HepG2 (cell line): Measurements from ENCODE around the gene GLRA3.

Experiments
- KDM5A ChIP-seq: fragments of 200-600 bp; sonication (generic); IDR thresholded peaks from 2 replicates; pipeline ENCODE4 v1.7.0; 2018; ENCODE audit warnings: antibody characterized with exemption, mild to moderate bottlenecking, low read length, borderline replicate concordance
- NCOA1 ChIP-seq: sonication (generic); formaldehyde crosslinking; IDR thresholded peaks from 2 replicates; pipeline ENCODE4 v1.9.0; 2021; ENCODE audit warnings: missing genetic modification reagents
- POLR2AphosphoS5 ChIP-seq: IDR thresholded peaks from 2 replicates; pipeline ENCODE4 v1.6.1; 2012; ENCODE audit warnings: low read depth, low read length
- STAG1 ChIP-seq: sonication (generic); formaldehyde crosslinking; IDR thresholded peaks from 2 replicates; pipeline ENCODE4 v1.4.0; 2020; ENCODE audit warnings: missing genetic modification reagents
- ZSCAN25 ChIP-seq: sonication (generic); formaldehyde crosslinking; IDR thresholded peaks from 2 replicates; pipeline ENCODE4 v1.8.0; 2022; ENCODE audit warnings: mild to moderate bottlenecking, missing genetic modification reagents
- TF ChIP-seq, protein P1 (sequence below): sonication (generic); formaldehyde crosslinking; IDR thresholded peaks from 2 replicates; pipeline ENCODE4 v1.5.0; 2020; ENCODE audit warnings: mild to moderate bottlenecking, missing genetic modification reagents, moderate library complexity
- TF ChIP-seq, protein P2 (sequence below): sonication (generic); formaldehyde crosslinking; IDR thresholded peaks from 2 replicates; pipeline ENCODE4 v1.4.0; 2020; ENCODE audit warnings: mild to moderate bottlenecking, missing genetic modification reagents
- TF ChIP-seq, protein P3 (sequence below): sonication (generic); formaldehyde crosslinking; IDR thresholded peaks from 2 replicates; pipeline ENCODE4 v1.5.0; 2020; ENCODE audit warnings: missing genetic modification reagents

DNA sequence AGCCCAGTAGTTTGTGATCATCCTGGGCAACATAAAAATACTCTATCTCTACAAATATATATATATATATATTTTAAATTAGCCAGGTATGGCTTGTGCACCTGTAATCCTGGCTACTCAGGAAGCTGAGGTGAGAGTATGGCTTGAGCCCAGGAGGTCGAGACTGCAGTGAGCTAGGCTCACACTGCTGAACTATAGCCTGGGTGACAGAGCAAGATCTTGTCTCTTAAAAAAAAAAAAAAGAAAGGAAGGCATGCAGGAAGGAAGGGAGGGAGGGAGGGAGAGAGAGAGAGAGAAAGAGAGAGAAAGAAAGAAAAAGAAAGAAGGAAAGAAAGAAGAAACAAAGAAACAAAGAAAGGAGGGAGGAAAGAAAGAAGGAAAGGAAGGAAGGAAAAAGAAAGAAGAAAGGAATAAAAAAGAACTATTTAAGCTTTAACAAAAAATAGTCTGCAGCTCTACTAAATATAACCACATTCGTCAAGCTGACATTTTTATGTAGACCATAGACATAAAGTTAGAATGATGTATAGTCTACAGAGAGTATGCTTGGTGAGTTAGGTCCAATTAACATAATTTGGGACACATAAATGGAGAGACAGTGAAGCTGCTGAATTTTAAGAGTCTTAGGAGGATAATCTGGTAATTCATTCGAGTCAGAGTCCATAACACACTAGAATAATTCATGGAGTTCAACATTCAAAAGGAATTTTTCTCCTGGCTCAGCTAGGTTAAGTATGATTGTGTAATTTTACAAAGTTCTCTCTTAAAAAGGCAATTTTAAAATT lies 111.9 kb downstream of the GLRA3 start:
- TF ChIP-seq, protein P1, sequence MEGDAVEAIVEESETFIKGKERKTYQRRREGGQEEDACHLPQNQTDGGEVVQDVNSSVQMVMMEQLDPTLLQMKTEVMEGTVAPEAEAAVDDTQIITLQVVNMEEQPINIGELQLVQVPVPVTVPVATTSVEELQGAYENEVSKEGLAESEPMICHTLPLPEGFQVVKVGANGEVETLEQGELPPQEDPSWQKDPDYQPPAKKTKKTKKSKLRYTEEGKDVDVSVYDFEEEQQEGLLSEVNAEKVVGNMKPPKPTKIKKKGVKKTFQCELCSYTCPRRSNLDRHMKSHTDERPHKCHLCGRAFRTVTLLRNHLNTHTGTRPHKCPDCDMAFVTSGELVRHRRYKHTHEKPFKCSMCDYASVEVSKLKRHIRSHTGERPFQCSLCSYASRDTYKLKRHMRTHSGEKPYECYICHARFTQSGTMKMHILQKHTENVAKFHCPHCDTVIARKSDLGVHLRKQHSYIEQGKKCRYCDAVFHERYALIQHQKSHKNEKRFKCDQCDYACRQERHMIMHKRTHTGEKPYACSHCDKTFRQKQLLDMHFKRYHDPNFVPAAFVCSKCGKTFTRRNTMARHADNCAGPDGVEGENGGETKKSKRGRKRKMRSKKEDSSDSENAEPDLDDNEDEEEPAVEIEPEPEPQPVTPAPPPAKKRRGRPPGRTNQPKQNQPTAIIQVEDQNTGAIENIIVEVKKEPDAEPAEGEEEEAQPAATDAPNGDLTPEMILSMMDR (CRISPR knock-in tag), result no peak
- TF ChIP-seq ZSCAN25 (CRISPR knock-in tag) (no peak), STAG1 (CRISPR knock-in tag) (no peak), POLR2AphosphoS5 (no peak), NCOA1 (no peak), KDM5A (no peak)
- TF ChIP-seq, protein P2, sequence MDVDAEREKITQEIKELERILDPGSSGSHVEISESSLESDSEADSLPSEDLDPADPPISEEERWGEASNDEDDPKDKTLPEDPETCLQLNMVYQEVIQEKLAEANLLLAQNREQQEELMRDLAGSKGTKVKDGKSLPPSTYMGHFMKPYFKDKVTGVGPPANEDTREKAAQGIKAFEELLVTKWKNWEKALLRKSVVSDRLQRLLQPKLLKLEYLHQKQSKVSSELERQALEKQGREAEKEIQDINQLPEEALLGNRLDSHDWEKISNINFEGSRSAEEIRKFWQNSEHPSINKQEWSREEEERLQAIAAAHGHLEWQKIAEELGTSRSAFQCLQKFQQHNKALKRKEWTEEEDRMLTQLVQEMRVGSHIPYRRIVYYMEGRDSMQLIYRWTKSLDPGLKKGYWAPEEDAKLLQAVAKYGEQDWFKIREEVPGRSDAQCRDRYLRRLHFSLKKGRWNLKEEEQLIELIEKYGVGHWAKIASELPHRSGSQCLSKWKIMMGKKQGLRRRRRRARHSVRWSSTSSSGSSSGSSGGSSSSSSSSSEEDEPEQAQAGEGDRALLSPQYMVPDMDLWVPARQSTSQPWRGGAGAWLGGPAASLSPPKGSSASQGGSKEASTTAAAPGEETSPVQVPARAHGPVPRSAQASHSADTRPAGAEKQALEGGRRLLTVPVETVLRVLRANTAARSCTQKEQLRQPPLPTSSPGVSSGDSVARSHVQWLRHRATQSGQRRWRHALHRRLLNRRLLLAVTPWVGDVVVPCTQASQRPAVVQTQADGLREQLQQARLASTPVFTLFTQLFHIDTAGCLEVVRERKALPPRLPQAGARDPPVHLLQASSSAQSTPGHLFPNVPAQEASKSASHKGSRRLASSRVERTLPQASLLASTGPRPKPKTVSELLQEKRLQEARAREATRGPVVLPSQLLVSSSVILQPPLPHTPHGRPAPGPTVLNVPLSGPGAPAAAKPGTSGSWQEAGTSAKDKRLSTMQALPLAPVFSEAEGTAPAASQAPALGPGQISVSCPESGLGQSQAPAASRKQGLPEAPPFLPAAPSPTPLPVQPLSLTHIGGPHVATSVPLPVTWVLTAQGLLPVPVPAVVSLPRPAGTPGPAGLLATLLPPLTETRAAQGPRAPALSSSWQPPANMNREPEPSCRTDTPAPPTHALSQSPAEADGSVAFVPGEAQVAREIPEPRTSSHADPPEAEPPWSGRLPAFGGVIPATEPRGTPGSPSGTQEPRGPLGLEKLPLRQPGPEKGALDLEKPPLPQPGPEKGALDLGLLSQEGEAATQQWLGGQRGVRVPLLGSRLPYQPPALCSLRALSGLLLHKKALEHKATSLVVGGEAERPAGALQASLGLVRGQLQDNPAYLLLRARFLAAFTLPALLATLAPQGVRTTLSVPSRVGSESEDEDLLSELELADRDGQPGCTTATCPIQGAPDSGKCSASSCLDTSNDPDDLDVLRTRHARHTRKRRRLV (CRISPR knock-in tag), result no peak
- TF ChIP-seq, protein P3, sequence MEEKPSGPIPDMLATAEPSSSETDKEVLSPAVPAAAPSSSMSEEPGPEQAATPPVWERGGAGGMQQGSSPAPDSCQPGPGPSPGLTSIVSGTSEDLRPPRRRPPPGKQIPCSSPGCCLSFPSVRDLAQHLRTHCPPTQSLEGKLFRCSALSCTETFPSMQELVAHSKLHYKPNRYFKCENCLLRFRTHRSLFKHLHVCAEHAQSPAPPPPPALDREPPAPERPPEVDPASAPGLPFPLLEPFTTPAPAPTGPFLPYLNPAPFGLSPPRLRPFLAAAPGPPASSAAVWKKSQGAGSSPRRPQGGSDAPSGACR (CRISPR knock-in tag), result no peak
